Measurements from ENCODE around the gene CMKLR1. TPM values are rescaled to one million over a fixed set of nuclear protein-coding genes. Genes with fewer than 3 reads are reported as not detected.

The CMKLR1 gene
- total RNA-seq, 1 experiment from 2014 or later, result 0.12 TPM

- H3K36me3 Mint-ChIP-seq (ENCODE audit: insufficient read depth, unreplicated experiment), result no peaks in the 10 kb centered on the region
- POLR2A ChIA-PET, result no interaction called here
Observed at GRCh38 chr12:108255252-108255602, 83.9 kb downstream of the CMKLR1 start.

GRCh38 chr12:108254517-108255251, 84.4 kb downstream of the CMKLR1 start:
- H3K27me3 Mint-ChIP-seq (ENCODE audit: insufficient read depth, unreplicated experiment), result peaks cover 48% of the 10 kb centered on the region
- H3K36me3 Mint-ChIP-seq (ENCODE audit: insufficient read depth, unreplicated experiment), result no peaks in the 10 kb centered on the region
- BruUV-seq (replicated peaks), result no TSS peak
- no peak for TF ChIP-seq CTCF (IDR thresholded peaks at IDR 0.05; ENCODE audit: unreplicated experiment)
- H3K4me3 Mint-ChIP-seq (ENCODE audit: unreplicated experiment), result no peak overlapping the region
- ChIA-PET POLR2A (no interaction called here), CTCF (no interaction called here)
- H3K4me1 Mint-ChIP-seq (ENCODE audit: insufficient read depth, unreplicated experiment), result no peaks in the 10 kb centered on the region
- no peaks in the 10 kb centered on the region for H3K9me3 Mint-ChIP-seq (ENCODE audit: unreplicated experiment)
- no peak for DNase-seq (ENCODE audit: unreplicated experiment)
- H3K27ac Mint-ChIP-seq (ENCODE audit: low read depth, unreplicated experiment), result no peak overlapping the region
- intact Hi-C loops (cut with micrococcal nuclease), result no loop called here

More at GRCh38 chr12:108255252-108255602, 83.9 kb downstream of the CMKLR1 start:
- BruUV-seq (replicated peaks), result no TSS peak
- Mint-ChIP-seq H3K27ac (ENCODE audit: low read depth, unreplicated experiment) (no peak overlapping the region), H3K9me3 (ENCODE audit: unreplicated experiment) (no peaks in the 10 kb centered on the region), H3K4me1 (ENCODE audit: insufficient read depth, unreplicated experiment) (no peaks in the 10 kb centered on the region), H3K4me3 (ENCODE audit: unreplicated experiment) (no peak overlapping the region), H3K27me3 (ENCODE audit: insufficient read depth, unreplicated experiment) (peaks cover 45% of the 10 kb centered on the region)
- DNase-seq (ENCODE audit: unreplicated experiment), result no peak
- intact Hi-C loops (cut with micrococcal nuclease), result no loop called here
- no peak for TF ChIP-seq CTCF (IDR thresholded peaks at IDR 0.05; ENCODE audit: unreplicated experiment)
- CTCF ChIA-PET, result no interaction called here

GRCh38 chr12:108254030-108254429, 85.1 kb downstream of the CMKLR1 start:
- H3K4me3 Mint-ChIP-seq (ENCODE audit: unreplicated experiment), result no peak overlapping the region
- TF ChIP-seq CTCF (IDR thresholded peaks at IDR 0.05; ENCODE audit: unreplicated experiment), result no peak
- ChIA-PET POLR2A (no interaction called here), CTCF (interaction anchor here (0.9 kb wide), 1 partner anchor 11 kb away, joined by 3 read pairs; no protein-coding TSS in a partner anchor)
- no peaks in the 10 kb centered on the region for H3K4me1 Mint-ChIP-seq (ENCODE audit: insufficient read depth, unreplicated experiment)
- H3K27ac Mint-ChIP-seq (ENCODE audit: low read depth, unreplicated experiment), result no peak overlapping the region
- H3K36me3 Mint-ChIP-seq (ENCODE audit: insufficient read depth, unreplicated experiment), result no peaks in the 10 kb centered on the region
- no peak for DNase-seq (ENCODE audit: unreplicated experiment)
- no TSS peak for BruUV-seq (replicated peaks)
- intact Hi-C loops (cut with micrococcal nuclease), result no loop called here
- H3K9me3 Mint-ChIP-seq (ENCODE audit: unreplicated experiment), result no peaks in the 10 kb centered on the region
- peaks cover 48% of the 10 kb centered on the region for H3K27me3 Mint-ChIP-seq (ENCODE audit: insufficient read depth, unreplicated experiment)

- TF ChIP-seq CTCF (IDR thresholded peaks at IDR 0.05; ENCODE audit: unreplicated experiment), result no peak
- H3K4me1 Mint-ChIP-seq (ENCODE audit: insufficient read depth, unreplicated experiment), result no peaks in the 10 kb centered on the region
- no peak overlapping the region for H3K4me3 Mint-ChIP-seq (ENCODE audit: unreplicated experiment)
- BruUV-seq (replicated peaks), result no TSS peak
- ChIA-PET POLR2A (no interaction called here), CTCF (interaction anchor here (0.9 kb wide), 1 partner anchor 12 kb away, joined by 3 read pairs; no protein-coding TSS in a partner anchor)
- no peak for DNase-seq (ENCODE audit: unreplicated experiment)
- H3K36me3 Mint-ChIP-seq (ENCODE audit: insufficient read depth, unreplicated experiment), result no peaks in the 10 kb centered on the region
- no peak overlapping the region for H3K27ac Mint-ChIP-seq (ENCODE audit: low read depth, unreplicated experiment)
- no peaks in the 10 kb centered on the region for H3K9me3 Mint-ChIP-seq (ENCODE audit: unreplicated experiment)
- H3K27me3 Mint-ChIP-seq (ENCODE audit: insufficient read depth, unreplicated experiment), result peaks cover 48% of the 10 kb centered on the region
- intact Hi-C loops (cut with micrococcal nuclease), result no loop called here
Observed at GRCh38 chr12:108253540-108253939, 85.6 kb downstream of the CMKLR1 start.
